GM18858 (cell line): ENCODE results near the gene ATP1B4.
"Not testable (repeated sequence)": the region's sequence is repeated elsewhere in the genome, so short reads cannot be mapped to it uniquely, and the experiment has no call there.

ENCODE experiments used
- ATAC-seq: cut with Tn5 transposase; IDR thresholded peaks from one replicate; pipeline ENCODE4 v1.9.1; 2021; ENCODE audit not compliant: unreplicated experiment

Gene ATP1B4

DNA sequence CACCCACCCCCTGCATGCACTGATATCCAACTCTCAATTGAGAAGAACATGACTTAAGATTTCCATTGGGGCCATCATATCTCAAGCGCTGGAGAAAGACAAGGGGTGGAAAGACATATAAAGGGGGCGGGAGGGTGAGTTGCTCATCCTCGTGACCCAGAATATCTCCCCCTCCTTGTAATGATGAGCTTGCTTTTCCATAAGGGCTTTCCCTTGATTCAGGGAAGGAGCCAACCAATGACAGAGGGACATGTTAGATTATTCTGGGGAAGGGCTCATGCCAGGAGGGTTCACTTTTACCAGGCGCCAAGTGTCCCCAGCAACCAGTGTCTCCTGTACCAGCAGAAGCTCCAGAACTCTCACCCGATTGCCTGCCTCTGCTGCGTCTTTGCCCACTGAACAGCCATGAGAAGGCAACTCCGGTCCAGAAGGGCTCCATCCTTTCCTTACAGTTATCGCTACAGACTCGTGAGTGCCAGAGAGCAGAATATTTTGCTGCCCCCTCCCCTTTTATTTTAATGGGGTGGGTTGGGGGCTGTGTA lies at the start of gene ATP1B4:
Gene ATP1B4, plus strand, starts transcription at position 326 of the 542 bp plus-strand sequence. Its CDS starts 80 bp downstream, at position 406.
- no peak for ATAC-seq

- ATAC-seq, result no peak
Observed at GRCh38 chrX:120315776-120316175, 46.1 kb upstream of the ATP1B4 start.

DNA sequence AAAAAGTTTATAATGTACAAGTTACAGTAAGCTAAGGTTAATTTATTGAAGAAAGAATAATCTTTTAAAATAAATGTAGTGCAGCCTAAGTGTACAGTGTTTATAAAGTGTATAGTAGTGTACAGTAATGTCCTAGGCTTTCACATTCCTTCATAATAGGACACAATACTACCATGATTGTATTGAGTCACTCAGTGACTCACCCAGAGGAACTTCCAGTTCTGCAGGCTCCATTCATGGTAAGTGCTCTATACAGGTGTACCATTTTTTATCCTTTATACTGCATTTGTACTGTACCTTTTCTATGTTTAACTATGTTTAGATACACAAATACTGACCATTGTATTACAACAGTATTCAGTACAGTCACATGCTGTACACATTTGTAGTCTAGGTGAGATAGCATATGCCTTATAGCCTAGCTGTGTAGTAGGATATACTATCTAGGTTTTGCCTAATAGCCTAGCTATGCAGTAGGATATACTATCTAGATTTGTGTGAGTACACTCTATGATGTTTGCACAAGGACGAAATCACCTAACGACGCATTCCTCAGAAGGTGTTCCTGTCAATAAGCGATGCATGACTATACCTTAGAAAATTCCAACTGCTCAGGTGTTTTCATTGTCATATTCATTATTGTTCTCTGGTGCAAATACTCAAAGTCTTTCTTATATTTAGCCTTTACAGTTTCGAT lies 45.2 kb upstream of the ATP1B4 start:
- ATAC-seq, result no peak

DNA sequence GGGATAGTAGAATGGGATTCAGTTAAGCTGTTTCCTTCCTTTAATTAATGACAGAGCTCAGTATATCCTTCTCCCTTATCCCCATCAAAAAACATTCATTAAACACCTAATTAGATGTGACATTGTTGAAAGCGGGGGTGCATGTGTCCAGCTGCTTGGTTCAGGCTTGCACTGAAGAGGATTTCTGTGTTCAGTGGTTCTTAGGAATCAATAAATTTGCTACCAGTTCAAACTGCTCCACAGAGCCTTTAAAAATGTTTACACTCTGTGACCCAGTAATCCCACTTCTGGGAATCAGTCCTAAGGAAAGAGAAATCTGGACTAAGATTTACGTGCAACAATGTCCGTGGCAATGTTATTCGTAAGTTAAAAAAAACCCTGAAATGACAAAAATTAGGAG lies 43.5 kb upstream of the ATP1B4 start:
- ATAC-seq, result no peak

- no peak for ATAC-seq
Observed at GRCh38 chrX:120321520-120322281, 40.2 kb upstream of the ATP1B4 start.

DNA sequence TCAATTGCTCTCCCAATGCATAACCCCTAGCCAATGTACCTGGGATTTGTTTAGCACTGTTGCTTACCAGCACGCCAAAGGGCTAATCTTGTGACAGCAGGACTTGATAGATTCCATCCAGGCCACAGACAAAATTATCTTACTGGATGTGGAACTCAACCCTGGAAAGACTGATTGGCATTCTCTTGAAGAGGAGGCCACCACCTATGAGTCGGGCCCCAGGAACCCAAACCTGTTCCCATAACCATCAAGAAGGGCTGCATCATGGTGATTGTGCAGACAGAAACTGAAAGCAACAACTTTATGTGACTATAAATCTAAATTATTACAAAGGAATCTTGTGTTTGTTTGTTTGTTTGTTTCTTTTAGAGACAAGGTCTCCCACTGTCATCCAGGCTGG lies 30.8 kb upstream of the ATP1B4 start:
- no peak for ATAC-seq

GRCh38 chrX:120332394-120332793 lies 29.5 kb upstream of the ATP1B4 start:
- no peak for ATAC-seq

DNA sequence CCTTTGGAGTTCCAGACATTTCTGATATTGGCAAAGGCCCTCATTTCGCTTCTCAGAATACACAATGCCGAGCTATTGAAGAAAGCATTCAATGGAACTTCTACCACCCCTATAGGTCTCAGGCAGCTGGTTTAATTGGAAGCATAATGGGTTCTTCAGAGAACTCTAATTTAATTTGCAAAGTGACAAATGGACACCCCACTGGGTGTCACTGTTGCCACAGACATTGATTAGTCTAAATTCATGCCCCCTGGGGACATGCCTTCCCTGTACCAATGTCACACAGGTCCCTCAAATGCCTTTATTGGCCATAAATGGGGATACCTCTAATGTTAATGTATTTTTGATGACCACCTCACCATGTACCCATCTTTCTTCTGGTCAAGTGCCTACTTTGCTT lies 27.7 kb upstream of the ATP1B4 start:
- no peak for ATAC-seq

GRCh38 chrX:120334603-120335002 lies 27.3 kb upstream of the ATP1B4 start:
- ATAC-seq, result no peak

DNA sequence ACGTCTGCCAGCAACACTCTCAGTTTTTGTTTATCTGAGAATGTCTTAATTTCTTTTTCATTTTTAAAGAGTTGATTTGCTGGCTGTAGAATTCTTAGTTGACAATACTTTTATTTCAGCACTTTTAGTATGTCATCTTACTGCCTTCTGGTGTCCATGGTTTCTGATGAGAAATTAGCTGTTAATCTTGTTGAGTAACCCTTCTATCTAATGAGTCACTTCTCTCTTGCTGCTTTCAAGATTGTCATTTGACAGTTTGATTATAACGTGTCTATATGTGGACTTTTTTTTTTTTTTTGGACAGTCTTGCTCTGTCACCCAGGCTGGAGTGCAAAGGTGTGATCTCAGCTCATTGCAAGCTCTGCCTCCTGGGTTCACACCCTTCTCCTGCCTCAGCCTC lies 26.6 kb upstream of the ATP1B4 start:
- no peak for ATAC-seq

DNA sequence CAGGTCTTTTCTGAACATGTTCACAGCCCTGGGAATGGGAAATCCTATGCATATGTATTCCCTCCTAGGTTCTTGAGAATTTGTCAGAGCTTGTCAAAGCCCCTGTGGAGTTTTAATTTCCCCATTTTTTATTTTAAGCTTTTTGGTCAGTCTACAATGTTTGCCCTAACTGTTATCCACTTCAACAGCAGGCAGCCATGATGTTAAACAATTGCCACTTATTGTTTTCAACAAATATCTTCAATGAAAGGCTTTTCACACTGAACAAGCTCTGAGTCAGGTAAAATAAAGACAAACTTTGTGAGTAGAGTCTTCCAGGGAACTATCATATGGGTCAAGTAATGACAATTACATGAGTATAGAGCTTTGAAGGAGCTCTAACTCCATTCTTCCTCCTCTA lies 25.0 kb upstream of the ATP1B4 start:
- ATAC-seq, result no peak

GRCh38 chrX:120344566-120344965 lies 17.3 kb upstream of the ATP1B4 start:
- ATAC-seq, result not testable (repeated sequence)

- ATAC-seq, result no peak
Observed at GRCh38 chrX:120350450-120351138, 11.3 kb upstream of the ATP1B4 start.

DNA sequence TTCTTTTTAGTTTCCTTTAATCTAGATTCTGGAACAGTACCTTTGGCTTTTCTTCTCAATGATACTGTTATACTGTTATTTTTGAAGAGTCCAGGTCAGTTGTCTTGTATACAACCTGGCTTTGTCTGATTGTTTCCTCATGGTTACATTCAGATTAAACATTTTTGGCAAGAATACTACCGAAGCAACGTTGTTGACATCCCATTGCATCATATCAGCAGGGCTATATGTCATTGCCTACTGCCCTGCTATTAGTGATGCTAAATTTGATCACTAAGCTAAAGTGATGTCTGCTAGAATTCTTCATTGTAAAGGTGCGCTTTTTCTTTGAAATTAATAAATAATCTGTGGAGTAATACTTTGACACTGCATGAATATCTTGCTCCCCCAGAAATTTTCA lies 5.8 kb upstream of the ATP1B4 start:
- ATAC-seq, result no peak

GRCh38 chrX:120357186-120357585 lies 4.7 kb upstream of the ATP1B4 start:
- ATAC-seq, result no peak

DNA sequence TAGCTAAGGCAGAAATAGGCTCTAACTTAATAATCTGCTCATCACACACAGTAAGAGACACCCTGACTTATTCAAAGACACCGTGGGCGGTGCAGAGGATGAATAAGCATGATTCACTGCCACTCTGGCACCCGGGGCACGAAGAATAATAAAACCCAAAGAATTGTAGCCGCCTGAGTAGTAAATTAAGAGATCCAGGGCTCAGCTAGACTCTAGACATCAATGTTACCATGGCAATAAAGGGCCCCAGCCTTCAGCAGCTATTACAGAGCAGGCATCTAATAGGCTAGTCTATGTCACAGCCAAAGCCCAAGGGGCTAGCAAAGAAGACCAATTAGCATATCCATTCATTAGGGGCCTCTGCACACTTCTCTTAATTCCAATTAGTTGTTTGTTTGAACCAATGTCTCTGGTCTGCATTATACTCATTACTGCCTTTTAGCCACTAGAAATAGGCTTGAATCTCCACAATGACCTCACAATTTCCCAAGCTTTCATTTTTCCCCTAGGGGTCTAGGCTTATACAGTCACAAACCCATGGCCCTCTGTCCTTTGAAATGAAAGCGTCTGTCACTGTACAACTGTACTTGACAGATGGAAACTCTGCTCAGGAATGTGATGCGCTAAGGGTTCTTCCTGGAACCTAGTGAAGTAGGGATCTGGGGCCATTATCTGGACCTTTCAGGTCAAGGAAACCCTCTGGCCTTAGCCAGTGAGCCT lies 3.0 kb upstream of the ATP1B4 start:
- no peak for ATAC-seq

DNA sequence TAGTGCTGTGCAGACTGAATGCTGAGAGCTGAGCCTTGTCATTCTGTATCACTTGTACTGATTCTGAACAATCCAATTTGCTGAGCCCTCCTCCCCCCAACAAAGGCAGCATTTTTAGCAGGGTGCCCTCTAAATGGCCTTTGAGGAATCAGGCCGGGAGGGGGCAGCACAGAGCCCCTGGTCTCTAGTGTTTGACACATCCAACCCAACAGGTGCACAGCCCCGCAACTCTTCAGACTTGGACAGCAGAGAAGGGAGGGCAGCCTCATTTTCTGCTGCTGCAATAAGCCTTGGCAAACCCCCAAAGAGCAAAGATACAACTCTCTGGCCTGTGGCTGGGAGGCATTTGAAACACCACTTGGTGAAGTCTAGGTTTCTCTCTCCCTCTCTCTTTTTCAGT lies 3.4 kb downstream of the ATP1B4 start:
- no peak for ATAC-seq

GRCh38 chrX:120365968-120366367 lies 4.1 kb downstream of the ATP1B4 start:
- ATAC-seq, result no peak

- no peak for ATAC-seq
Observed at GRCh38 chrX:120366794-120367193, 4.9 kb downstream of the ATP1B4 start.

DNA sequence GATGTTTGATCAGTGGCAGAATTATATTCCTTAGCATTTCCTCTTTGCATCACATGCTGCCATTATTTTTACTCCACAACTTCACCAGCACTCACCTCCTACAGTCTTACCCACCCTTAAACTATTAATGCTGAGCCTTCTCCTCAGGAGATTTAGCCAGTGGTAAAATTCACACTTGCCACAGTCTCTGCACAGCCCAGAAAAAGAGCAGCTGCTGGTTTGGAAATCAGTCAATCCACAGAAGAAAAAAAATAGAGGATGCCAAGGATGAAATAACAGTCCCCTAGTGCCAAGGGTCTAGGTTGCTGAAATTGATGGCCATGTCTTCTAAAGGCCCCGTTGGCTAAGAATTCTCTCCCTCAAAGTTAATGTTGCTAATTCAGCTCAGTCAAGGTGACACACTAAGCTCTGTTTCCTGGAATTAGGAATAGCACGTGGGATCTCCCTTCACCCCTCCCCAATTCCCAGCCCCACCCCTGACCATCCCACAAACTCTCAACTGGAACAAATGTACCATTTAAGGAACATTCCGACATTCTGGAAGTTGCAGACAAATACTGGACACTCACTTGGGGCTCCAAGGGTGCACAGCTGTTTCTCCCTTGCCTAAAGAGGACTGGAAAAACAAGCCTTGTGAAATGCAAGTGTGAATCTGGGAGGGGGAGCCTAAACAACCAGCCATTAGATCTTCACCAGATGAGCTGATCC lies 5.7 kb downstream of the ATP1B4 start:
- ATAC-seq, result no peak
